Stimulated activated CD4-positive, alpha-beta T cell treated with anti-CD3 and anti-CD28 coated beads, Interleukin-12 subunit alpha, Interleukin-12 subunit beta, amount 100 ng/mL, for 48 hours (primary cell): Measurements from ENCODE around the gene CFHR3.
"Not testable (repeated sequence)": the region's sequence is repeated elsewhere in the genome, so short reads cannot be mapped to it uniquely, and the experiment has no call there.

Source experiments
- DNase-seq, 3 donors: peaks; one replicate each; pipeline ENCODE4 v3.0.0-alpha.2; 2020; ENCODE audit warnings: low read depth in 2 of 3, low spot score in 1 of 3

CFHR3 gene

GRCh38 chr1:196774603-196775002, at the start of gene CFHR3:
Gene CFHR3 (plus strand): TSS chr1:196774840. CDS start chr1:196774887, 47 bp downstream.
- DNase-seq = no peak

GRCh38 chr1:196732526-196732925, 42.1 kb upstream of the CFHR3 start:
- no peak for DNase-seq

DNA sequence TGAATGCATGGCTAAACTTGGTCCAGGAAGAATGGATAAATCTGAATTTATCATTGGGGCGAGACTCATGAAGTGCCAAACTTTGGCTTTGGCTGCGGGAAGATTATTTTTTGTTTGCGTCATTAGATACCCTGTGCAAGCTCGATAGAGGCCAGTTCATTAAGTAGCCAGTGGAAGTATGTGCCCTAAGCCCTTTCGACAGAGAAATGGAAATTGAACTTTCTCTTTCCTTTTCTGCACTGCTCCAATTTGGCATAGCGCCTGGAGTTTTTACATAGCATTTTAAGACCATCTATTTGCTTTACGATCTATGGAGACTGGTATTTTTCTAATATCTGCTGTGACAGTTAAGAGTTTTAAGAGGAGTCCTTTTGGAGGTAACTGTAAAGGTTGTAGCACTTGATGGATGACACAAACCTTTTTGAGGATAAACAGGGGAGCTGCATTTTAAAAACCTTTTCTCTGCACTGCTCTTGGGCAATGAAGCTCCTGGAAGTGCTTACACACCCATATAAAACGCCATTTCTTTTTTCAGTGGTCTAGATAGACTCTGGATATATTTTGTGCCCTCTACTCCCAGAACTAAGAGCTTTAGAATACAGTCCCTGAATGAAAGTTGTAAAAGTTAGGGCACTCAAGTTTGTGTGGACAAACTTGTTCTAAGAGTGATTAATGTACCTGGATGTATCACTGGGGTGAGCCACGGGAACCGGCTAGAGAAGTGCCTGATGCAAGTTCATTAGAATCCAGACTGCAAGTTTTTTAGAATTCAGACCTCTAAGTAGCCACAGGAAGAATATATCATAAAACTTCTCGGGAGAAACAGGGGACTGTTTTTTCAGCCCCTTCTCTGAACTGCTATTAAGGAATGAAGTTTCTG, 41.3 kb upstream of the CFHR3 start:
- DNase-seq = no peak

- no peak for DNase-seq
Observed at GRCh38 chr1:196734006-196734405, 40.6 kb upstream of the CFHR3 start.

DNA sequence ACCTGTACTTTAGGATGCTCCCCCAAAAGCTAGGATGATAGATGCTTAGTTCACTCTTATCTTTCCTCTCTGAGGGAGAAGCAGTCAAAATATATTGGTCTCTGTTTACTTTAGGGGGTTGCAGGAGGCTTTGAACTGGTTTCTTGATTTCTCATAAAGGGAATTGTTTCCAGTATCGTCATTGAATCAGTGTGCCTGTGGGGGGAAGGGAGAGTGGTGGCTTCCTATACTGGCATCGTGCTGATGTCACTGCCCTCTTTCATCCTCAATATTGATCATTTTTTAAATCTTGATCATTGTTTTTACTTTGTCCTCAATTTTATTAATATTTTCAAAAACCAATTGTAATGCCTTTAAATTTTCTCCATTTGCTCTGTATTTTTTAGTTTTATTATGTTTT, 40.2 kb upstream of the CFHR3 start:
- no peak for DNase-seq

GRCh38 chr1:196738730-196739129, 35.9 kb upstream of the CFHR3 start:
- no peak for DNase-seq

GRCh38 chr1:196743244-196743643, 31.4 kb upstream of the CFHR3 start:
- not testable (repeated sequence) for DNase-seq

DNA sequence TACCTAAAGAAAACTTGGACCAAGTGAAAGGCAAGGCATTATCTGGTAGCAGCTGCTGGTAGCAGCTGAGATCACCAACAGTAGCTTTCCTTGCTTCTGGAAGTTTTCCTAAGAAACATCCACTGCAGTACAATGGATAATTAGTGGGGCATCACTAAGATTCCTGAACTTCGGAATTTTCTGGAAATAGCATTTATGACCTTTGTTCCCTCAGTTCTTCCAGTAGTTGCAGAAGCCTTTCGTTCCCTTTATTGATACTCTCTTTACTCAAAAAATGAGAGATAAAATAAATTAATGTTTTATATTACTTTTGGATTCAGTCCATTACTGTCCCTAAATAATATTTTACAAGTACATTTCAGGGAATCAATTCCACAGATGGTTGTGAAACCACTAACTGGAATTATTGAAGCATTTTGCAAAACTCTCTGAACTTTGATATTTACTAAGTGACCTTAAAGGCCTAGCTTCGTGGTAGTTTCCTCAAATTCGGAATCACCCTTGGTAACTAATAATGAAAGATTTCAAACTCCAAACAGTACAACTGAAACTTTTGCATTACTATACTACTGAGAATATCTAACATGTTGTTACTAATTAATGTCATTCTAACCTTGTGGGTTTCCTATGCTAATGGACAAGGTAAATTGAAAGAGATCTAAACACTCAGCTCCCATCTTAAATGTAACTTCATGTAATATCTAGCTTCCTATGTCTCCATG, 9.5 kb upstream of the CFHR3 start:
- not testable (repeated sequence) for DNase-seq

- not testable (repeated sequence) for DNase-seq
Observed at GRCh38 chr1:196769823-196770222, 4.8 kb upstream of the CFHR3 start.

DNA sequence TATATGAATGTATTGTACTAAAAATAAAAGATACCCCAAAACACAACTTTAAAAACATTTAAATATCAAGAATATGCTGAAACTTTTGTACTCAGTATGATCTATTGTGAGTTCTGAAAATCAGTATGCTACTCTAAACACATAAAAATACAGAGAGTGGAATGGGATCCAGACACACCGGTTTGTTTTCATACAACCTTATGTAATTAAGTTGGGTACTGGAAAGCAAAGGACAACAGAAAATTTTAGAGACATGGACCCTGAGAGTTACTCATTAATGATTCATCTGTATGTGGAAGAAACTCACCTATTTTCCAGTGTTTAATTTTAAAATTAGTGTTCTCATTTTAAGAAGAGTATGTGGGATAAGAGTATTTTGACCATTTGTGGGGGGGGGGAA, 927 bp upstream of the CFHR3 start:
- DNase-seq = no peak

GRCh38 chr1:196774175-196774574, 465 bp upstream of the CFHR3 start:
- no peak for DNase-seq

GRCh38 chr1:196777603-196778002, 3.0 kb downstream of the CFHR3 start:
- no peak for DNase-seq

DNA sequence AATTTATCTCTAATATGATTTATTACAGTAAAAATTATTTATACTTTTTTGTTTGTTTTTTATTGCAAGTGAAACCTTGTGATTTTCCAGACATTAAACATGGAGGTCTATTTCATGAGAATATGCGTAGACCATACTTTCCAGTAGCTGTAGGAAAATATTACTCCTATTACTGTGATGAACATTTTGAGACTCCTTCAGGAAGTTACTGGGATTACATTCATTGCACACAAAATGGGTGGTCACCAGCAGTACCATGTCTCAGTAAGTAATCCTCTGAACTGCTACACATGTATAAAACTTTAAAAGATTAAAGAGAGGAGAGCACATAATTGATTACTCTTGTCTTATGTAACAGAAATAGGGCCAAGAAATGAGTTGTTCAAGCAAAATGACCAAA, 4.5 kb downstream of the CFHR3 start:
- no peak for DNase-seq

DNA sequence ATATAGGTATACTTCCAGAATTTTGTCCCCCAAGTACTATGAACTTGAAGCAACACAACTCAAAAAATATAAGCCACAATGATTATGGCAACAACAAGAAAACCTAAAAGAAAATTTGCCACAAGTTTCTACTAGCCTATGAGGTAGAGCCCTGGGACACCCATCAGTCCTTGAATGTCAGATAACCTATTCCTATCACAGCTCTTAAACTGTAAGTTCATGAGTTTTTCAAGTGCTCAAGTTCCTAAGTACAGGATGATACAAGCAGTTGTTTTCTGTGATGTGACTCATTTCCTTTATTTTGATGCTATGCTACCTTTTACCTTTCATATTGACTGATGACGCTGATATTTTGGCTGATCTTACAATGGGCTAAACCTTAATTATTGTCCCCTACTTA, 16.6 kb downstream of the CFHR3 start:
- DNase-seq = not testable (repeated sequence)

DNA sequence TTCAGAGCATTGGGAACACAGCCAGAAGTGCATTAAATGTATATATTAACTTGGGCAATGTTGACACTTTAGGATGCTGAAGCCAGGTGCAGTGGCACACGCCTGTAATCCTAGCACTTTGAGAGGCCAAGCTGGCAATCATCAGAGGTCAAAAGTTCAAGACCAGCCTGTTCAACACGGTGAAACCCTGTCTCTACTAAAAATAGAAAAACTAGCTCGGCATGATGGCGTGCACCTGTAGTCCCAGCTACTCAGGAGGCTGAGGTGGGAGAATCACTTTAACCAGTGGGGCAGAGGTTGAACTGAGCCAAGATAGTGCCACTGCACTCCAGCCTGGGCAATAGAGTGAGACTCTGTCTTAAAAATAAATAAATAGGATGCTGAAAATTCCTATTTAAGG, 19.5 kb downstream of the CFHR3 start:
- not testable (repeated sequence) for DNase-seq

- DNase-seq = no peak
Observed at GRCh38 chr1:196797891-196798290, 23.3 kb downstream of the CFHR3 start.

DNA sequence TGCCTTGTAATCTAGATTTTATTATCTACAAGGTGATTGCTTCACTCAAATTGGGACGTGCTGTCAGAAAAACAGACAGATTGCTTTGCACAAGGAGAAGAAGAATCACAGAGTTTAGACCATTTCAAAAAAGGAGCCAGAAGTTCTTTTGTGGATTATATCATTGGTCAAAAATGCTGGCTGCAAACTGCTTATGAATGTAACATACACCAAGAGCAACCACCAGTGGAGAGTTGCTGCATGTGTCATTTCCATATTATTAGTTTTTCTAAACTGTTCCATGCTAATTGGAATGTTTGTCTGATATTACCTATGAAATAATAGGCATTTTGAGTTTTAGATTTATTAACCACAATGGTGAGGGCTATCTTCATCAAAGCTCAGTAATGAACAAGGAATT, 27.3 kb downstream of the CFHR3 start:
- DNase-seq = not testable (repeated sequence)

DNA sequence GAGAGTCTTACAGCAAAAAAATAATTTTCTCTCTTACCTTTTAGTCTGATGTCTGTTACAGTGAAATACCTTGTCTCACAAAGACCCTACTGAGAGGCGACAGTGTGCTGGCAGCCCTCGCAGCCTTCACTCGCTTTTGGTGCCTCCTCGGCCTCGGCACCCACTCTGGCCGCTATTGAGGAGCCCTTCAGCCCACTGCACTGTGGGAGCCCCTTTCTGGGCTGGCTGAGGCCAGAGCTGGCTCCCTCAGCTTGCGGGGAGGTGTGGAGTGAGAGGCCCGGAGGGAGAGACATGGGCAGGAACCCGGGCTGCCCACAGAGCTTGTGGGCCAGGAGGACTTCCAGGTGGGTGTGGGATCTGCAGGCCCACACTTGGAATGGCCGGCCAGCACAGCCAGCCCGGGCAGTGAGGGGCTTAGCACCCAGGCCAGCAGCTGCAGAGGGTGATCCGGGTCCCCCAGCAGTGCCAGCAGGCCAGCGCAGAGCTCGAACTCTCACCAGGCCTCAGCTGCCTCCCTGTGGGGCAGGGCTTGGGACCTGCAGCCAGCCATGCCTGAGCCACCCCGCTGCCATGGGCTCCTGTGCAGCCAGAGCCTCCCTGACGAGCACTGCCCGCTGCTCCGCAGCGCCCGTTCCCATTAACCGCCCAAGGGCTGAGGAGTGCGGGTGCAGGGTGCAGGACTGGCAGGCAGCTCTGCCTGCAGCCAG, 34.0 kb downstream of the CFHR3 start:
- DNase-seq = no peak

- not testable (repeated sequence) for DNase-seq
Observed at GRCh38 chr1:196817442-196817841, 42.8 kb downstream of the CFHR3 start.

GRCh38 chr1:196819531-196819930, 44.9 kb downstream of the CFHR3 start, which contains the start of gene CFHR1:
Gene CFHR1 (plus strand): TSS chr1:196819731. CDS start chr1:196819845, 114 bp downstream.
- DNase-seq = not testable (repeated sequence)

GRCh38 chr1:196827860-196828259, 53.2 kb downstream of the CFHR3 start:
- DNase-seq = not testable (repeated sequence)
